IMR-90 (cell line): ENCODE data around the gene INHA. TPM values are rescaled to one million over a fixed set of nuclear protein-coding genes. Genes with fewer than 3 reads are reported as not detected.

Experiments
- ATAC-seq: fragments of 200-7000 bp; cut with Tn5 transposase; 2 replicates; pipeline ENCODE4 v1.9.1; 2020; ENCODE audit warnings: low read depth, mild to moderate bottlenecking, moderate library complexity
- BruUV-seq: library from RNA; stranded (reverse); fragments of 400-500 nt; replicated peaks from 2 replicates; lab custom pipeline; 2021; lab: Mats Ljungman, UMichigan
- CTCF ChIA-PET: fragments of 300-600 bp; formaldehyde crosslinking; extraction: SDS; loops from one replicate; lab custom pipeline; 2021; ENCODE audit warnings: antibody characterized with exemption; lab: Yijun Ruan, JAX
- POLR2A ChIA-PET: fragments of 300-600 bp; sonication (Branson Sonifier 250); formaldehyde crosslinking; loops from one replicate; lab custom pipeline; 2022; ENCODE audit warnings: antibody characterized with exemption; ENCODE audit not compliant: unreplicated experiment; lab: Charles Lee
- DNase-seq: peaks from one replicate; pipeline ENCODE4 v3.0.0; 2013
- H2AFZ ChIP-seq: replicated peaks from 2 replicates; pipeline ENCODE3; 2013; ENCODE audit warnings: low read length, mild to moderate bottlenecking; ENCODE audit not compliant: poor library complexity
- H2AK5ac ChIP-seq: 2 replicates; pipeline ENCODE4 v1.6.1; 2013; ENCODE audit warnings: low read depth, low read length, inconsistent platforms
- H2AK9ac ChIP-seq: replicated peaks from 2 replicates; pipeline ENCODE3; 2013; ENCODE audit warnings: mild to moderate bottlenecking, low read depth, low read length, moderate library complexity; ENCODE audit not compliant: poor library complexity
- H2BK120ac ChIP-seq: 2 replicates; pipeline ENCODE4 v1.6.1; 2013; ENCODE audit warnings: low read depth, low read length, inconsistent platforms
- H2BK15ac ChIP-seq: 3 replicates; pipeline ENCODE4 v1.6.1; 2013; ENCODE audit warnings: low read depth, low read length, inconsistent platforms
- H2BK20ac ChIP-seq: 2 replicates; pipeline ENCODE4 v1.6.1; 2013; ENCODE audit warnings: low read depth, mild to moderate bottlenecking, inconsistent platforms, low read length, moderate library complexity
- H2BK5ac ChIP-seq: 2 replicates; pipeline ENCODE4 v1.6.1; 2013; ENCODE audit warnings: mild to moderate bottlenecking, low read depth, low read length, inconsistent platforms; ENCODE audit not compliant: poor library complexity, severe bottlenecking
- H3K14ac ChIP-seq: replicated peaks from 2 replicates; pipeline ENCODE4 v1.6.1; 2013; ENCODE audit warnings: low read depth, low read length, inconsistent platforms
- H3K18ac ChIP-seq: 2 replicates; pipeline ENCODE4 v1.6.1; 2013; ENCODE audit warnings: low read depth, low read length, control low read depth
- H3K23ac ChIP-seq: 2 replicates; pipeline ENCODE4 v1.6.1; 2013; ENCODE audit warnings: low read depth, low read length, inconsistent platforms
- H3K27ac ChIP-seq: 2 replicates; pipeline ENCODE4 v1.5.1; 2013; ENCODE audit warnings: mild to moderate bottlenecking, control low read depth, low read length; ENCODE audit not compliant: insufficient read depth
- H3K27me3 ChIP-seq: 2 replicates; pipeline ENCODE4 v1.6.1; 2013; ENCODE audit warnings: low read length; ENCODE audit not compliant: control insufficient read depth, insufficient read depth
- H3K36me3 ChIP-seq: 2 replicates; pipeline ENCODE4 v1.6.1; 2013; ENCODE audit warnings: low read length, mixed read lengths; ENCODE audit not compliant: control insufficient read depth, insufficient read depth
- H3K4ac ChIP-seq: 2 replicates; pipeline ENCODE4 v1.6.1; 2013; ENCODE audit warnings: low read depth, low read length, inconsistent platforms
- H3K4me1 ChIP-seq: 2 replicates; pipeline ENCODE4 v1.6.1; 2013; ENCODE audit warnings: low read length, mixed read lengths; ENCODE audit not compliant: control insufficient read depth, insufficient read depth
- H3K4me2 ChIP-seq: 2 replicates; pipeline ENCODE4 v1.6.1; 2013; ENCODE audit warnings: low read depth, mild to moderate bottlenecking, control low read depth, low read length, moderate library complexity
- H3K4me3 ChIP-seq: 2 replicates; pipeline ENCODE4 v1.5.1; 2013; ENCODE audit warnings: low read depth, mild to moderate bottlenecking, control low read depth, low read length, moderate library complexity; ENCODE audit not compliant: insufficient read depth
- H3K56ac ChIP-seq: 2 replicates; pipeline ENCODE4 v1.6.1; 2013; ENCODE audit warnings: low read length, inconsistent platforms; ENCODE audit not compliant: insufficient read depth; ENCODE audit errors: extremely low read depth
- H3K79me1 ChIP-seq, 2 experiments: 2 replicates each; pipeline ENCODE4 v1.6.1; 2013; ENCODE audit warnings: low read length in 2 of 2, inconsistent platforms in 1 of 2, low read depth in 1 of 2
- H3K9ac ChIP-seq: 2 replicates; pipeline ENCODE4 v1.6.1; 2013; ENCODE audit warnings: low read depth, low read length, control low read depth
- H3K9me1 ChIP-seq: 2 replicates; pipeline ENCODE4 v1.6.1; 2013; ENCODE audit warnings: low read length, inconsistent platforms; ENCODE audit not compliant: insufficient read depth
- H3K9me3 ChIP-seq: 2 replicates; pipeline ENCODE4 v1.6.1; 2013; ENCODE audit warnings: low read length; ENCODE audit not compliant: control insufficient read depth, insufficient read depth
- H4K20me1 ChIP-seq: 2 replicates; pipeline ENCODE4 v1.6.1; 2013; ENCODE audit warnings: low read length, inconsistent platforms; ENCODE audit not compliant: insufficient read depth
- H4K5ac ChIP-seq: 2 replicates; pipeline ENCODE4 v1.6.1; 2013; ENCODE audit warnings: mild to moderate bottlenecking, low read depth, low read length, control low read depth
- H4K8ac ChIP-seq, 2 experiments: 2 replicates each; pipeline ENCODE4 v1.6.1; 2013; ENCODE audit warnings: low read depth in 2 of 2, low read length in 2 of 2, control low read depth in 1 of 2, inconsistent platforms in 1 of 2
- H4K91ac ChIP-seq: 2 replicates; pipeline ENCODE4 v1.6.1; 2013; ENCODE audit warnings: low read depth, low read length, inconsistent platforms; ENCODE audit not compliant: insufficient read depth
- FOS ChIP-seq: fragments of 150-350 bp; IDR thresholded peaks from 2 replicates; pipeline ENCODE4 v1.6.1; 2016; ENCODE audit warnings: low read depth, low read length
- MAFK ChIP-seq: IDR thresholded peaks from 2 replicates; pipeline ENCODE4 v1.6.1; 2012; ENCODE audit warnings: low read depth, low read length, improper control_type of control experiment
- WGBS, 2 experiments: methylation state at CpG; one replicate each; pipeline versions ENCODE4 v1.1.5 to v1.1.7; 2013; ENCODE audit warnings: missing lambda C conversion rate in 2 of 2; ENCODE audit not compliant: insufficient read length in 1 of 2; ENCODE audit errors: extremely low coverage in 2 of 2; 5-methylcytosine and 5-hydroxymethylcytosine counted together
- dilution Hi-C: fragments of 300-500 bp; cut with HindIII; formaldehyde crosslinking; loops from one replicate; pipeline ENCODE4 v1.14.3; 2018; ENCODE audit warnings: low sequenced_read_pairs; ENCODE audit not compliant: unreplicated experiment
- in situ Hi-C: fragments of 300-500 bp; cut with MboI; formaldehyde crosslinking; loops from 3 replicates; pipeline ENCODE4 v1.14.3; 2019; ENCODE audit warnings: low sequenced_read_pairs, inconsistent platforms, mixed read lengths
- intact Hi-C: fragments of 100-400 bp; cut with micrococcal nuclease; formaldehyde crosslinking; loops from 2 replicates; pipeline ENCODE4 v1.10.0; 2022
- polyA plus RNA-seq, 3 experiments: library from polyadenylated mRNA; depleted of rRNA; stranded (reverse); fragments of >200 nt; gene quantifications; 2 replicates each; pipeline ENCODE4 v1.2.3, GENCODE V29; 2012; ENCODE audit warnings: low replicate concordance in 1 of 3
- total RNA-seq: library from RNA; depleted of rRNA; stranded (reverse); fragments of >200 nt; gene quantifications from 2 replicates; pipeline ENCODE4 v1.2.3, GENCODE V29; 2012
- TF ChIP-seq, protein P1 (sequence below): fragments of 150-350 bp; IDR thresholded peaks from 2 replicates; pipeline ENCODE4 v1.6.1; 2017; ENCODE audit warnings: mild to moderate bottlenecking, antibody characterized with exemption, low read length, low read depth

INHA gene
- total and polyA plus RNA-seq, 2 of the 4 experiments (the other 2 are of a cell fraction): 0.96 TPM; not detected in 1

DNA sequence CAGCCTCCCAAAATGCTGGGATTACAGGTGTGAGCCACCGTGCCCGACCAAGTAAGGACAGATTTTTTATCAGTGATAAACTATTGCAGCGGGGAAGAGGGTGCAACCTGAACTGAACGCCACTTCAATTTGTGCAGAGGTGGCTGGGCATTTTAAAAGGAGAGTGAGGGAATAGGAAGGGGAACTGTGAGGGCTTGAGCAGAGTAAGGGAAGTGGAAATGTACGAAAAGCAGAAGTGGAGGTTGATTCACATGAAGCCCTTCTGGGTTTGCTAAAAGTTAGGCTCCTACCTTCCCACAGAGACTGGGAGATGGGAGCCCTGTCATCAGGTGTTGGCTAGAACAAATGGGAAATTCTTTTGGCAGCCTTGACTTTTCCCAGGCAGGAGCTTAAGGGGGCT lies 31.7 kb downstream of the INHA start:
- Histone ChIP-seq H3K4me3 (no peak overlapping the region), H4K8ac (no peak overlapping the region), H3K27ac (no peak overlapping the region), H2BK5ac (no peak overlapping the region), H3K4me1 (no peaks in the 10 kb centered on the region), H3K4ac (no peak overlapping the region), H3K36me3 (peaks cover 44% of the 10 kb centered on the region), H3K9ac (no peak overlapping the region), H3K9me3 (no peaks in the 10 kb centered on the region), H3K23ac (no peak overlapping the region), H2BK120ac (no peak overlapping the region), H3K79me1 (peaks cover 2 to 6% of the 10 kb centered on the region in 2 experiments; a peak in 3 of 4 replicates), H3K4me2 (no peak overlapping the region), H3K14ac (no peak overlapping the region), H3K18ac (no peak overlapping the region), H2BK20ac (no peak overlapping the region), H3K56ac (no peak overlapping the region; the same call in 1 of the 2 replicates), H2AFZ (no peak overlapping the region), H3K9me1 (no peaks in the 10 kb centered on the region), H4K20me1 (no peaks in the 10 kb centered on the region), H2AK5ac (no peak overlapping the region), H3K27me3 (no peaks in the 10 kb centered on the region), H4K5ac (no peak overlapping the region), H2AK9ac (no peak overlapping the region), H4K91ac (no peak overlapping the region), H2BK15ac (no peak overlapping the region)
- WGBS, 2 experiments: 96% methylated on average over 4 of the region's 5 CpGs; no CpG with 5 or more reads in 1 of the 2 experiments
- no peak for TF ChIP-seq FOS
- TF ChIP-seq, protein P1, sequence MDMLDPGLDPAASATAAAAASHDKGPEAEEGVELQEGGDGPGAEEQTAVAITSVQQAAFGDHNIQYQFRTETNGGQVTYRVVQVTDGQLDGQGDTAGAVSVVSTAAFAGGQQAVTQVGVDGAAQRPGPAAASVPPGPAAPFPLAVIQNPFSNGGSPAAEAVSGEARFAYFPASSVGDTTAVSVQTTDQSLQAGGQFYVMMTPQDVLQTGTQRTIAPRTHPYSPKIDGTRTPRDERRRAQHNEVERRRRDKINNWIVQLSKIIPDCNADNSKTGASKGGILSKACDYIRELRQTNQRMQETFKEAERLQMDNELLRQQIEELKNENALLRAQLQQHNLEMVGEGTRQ: no peak
- no peak for TF ChIP-seq MAFK
- CTCF ChIA-PET: no interaction called here
- no TSS peak for BruUV-seq
- dilution Hi-C loops (no loop called here), intact Hi-C loops (no loop called here), in situ Hi-C loops (no loop called here)
- ATAC-seq (no peak), DNase-seq (no peak)
- POLR2A ChIA-PET: no interaction called here
